GM12878 (cell line): Measurements from ENCODE around the gene SEMA4D. TPM values are rescaled to one million over a fixed set of nuclear protein-coding genes. Genes with fewer than 3 reads are reported as not detected.

Experiments
- ATAC-seq: fragments of 200-7000 bp; cut with Tn5 transposase; 3 replicates; pipeline ENCODE4 v1.9.1; 2020; ENCODE audit warnings: mild to moderate bottlenecking, moderate library complexity
- BruUV-seq: library from RNA; stranded (reverse); fragments of 400-500 nt; replicated peaks from 2 replicates; lab custom pipeline; 2021; lab: Mats Ljungman, UMichigan
- CTCF ChIA-PET: fragments of 300-600 bp; sonication (Branson Sonifier 250); formaldehyde crosslinking; extraction: SDS; loops from one replicate; lab custom pipeline; 2021; ENCODE audit warnings: inconsistent platforms; lab: Yijun Ruan, JAX
- POLR2A ChIA-PET: fragments of 350-600 bp; formaldehyde crosslinking; extraction: SDS; loops from one replicate; lab custom pipeline; 2021; ENCODE audit warnings: inconsistent platforms; lab: Charles Lee
- RAD21 ChIA-PET: fragments of 300-600 bp; sonication (Branson Sonifier 250); formaldehyde crosslinking; loops from one replicate; lab custom pipeline; 2023; ENCODE audit warnings: antibody characterized with exemption; ENCODE audit not compliant: unreplicated experiment; lab: Charles Lee
- SMC1A ChIA-PET: fragments of 300-600 bp; sonication (Branson Sonifier 250); formaldehyde crosslinking; loops from one replicate; lab custom pipeline; 2023; ENCODE audit not compliant: unreplicated experiment, uncharacterized antibody; lab: Charles Lee
- DNase-seq: peaks from one replicate; pipeline ENCODE4 v3.0.0-alpha.2; 2011; ENCODE audit warnings: low read depth, low spot score
- FAIRE-seq: peaks from 3 replicates; lab custom pipeline; 2011; peaks lifted over from hg19 to GRCh38; lab: Jason Lieb, UNC
- H2AFZ ChIP-seq: 2 replicates; pipeline ENCODE4 v1.6.0; 2011; ENCODE audit warnings: low read depth, low read length, control low read depth; ENCODE audit not compliant: control insufficient read depth
- H3K27ac ChIP-seq: 2 replicates; pipeline ENCODE4 v1.5.1; 2011; ENCODE audit warnings: control low read depth; ENCODE audit not compliant: control insufficient read depth, insufficient read depth
- H3K27me3 ChIP-seq, 2 experiments: replicated peaks in 1 of 2; 2 replicates each; pipeline versions ENCODE4 v1.6.0 to v1.6.1; 2011; ENCODE audit warnings: low read length in 1 of 2; ENCODE audit not compliant: control insufficient read depth in 2 of 2, insufficient read depth in 2 of 2
- H3K36me3 ChIP-seq, 2 experiments: 2 replicates each; pipeline ENCODE4 v1.5.1; 2011; ENCODE audit warnings: low read length in 1 of 2; ENCODE audit not compliant: control insufficient read depth in 2 of 2, insufficient read depth in 2 of 2
- H3K4me1 ChIP-seq: 2 replicates; pipeline ENCODE4 v1.6.1; 2011; ENCODE audit warnings: mild to moderate bottlenecking, low read length, moderate library complexity, mixed read lengths; ENCODE audit not compliant: control insufficient read depth, insufficient read depth
- H3K4me2 ChIP-seq: 2 replicates; pipeline ENCODE4 v1.6.0; 2011; ENCODE audit warnings: control low read depth; ENCODE audit not compliant: control insufficient read depth, insufficient read depth
- H3K4me3 ChIP-seq: fragments of 200-600 bp; sonication (generic); 2 replicates; pipeline ENCODE4 v1.5.1; 2016
- H3K79me2 ChIP-seq: 2 replicates; pipeline ENCODE4 v1.6.0; 2011; ENCODE audit warnings: low read length; ENCODE audit not compliant: control insufficient read depth, insufficient read depth
- H3K9ac ChIP-seq: 2 replicates; pipeline ENCODE4 v1.8.0; 2011; ENCODE audit warnings: low read length, control low read depth, mixed read lengths; ENCODE audit not compliant: control insufficient read depth, insufficient read depth
- H3K9me3 ChIP-seq: replicated peaks from 3 replicates; pipeline ENCODE4 v1.5.1; 2011; ENCODE audit warnings: mild to moderate bottlenecking, low read length; ENCODE audit not compliant: control insufficient read depth, insufficient read depth
- H4K20me1 ChIP-seq: 2 replicates; pipeline ENCODE4 v1.6.0; 2011; ENCODE audit not compliant: control insufficient read depth, insufficient read depth
- ATF7 ChIP-seq: fragments of 450-650 bp; IDR thresholded peaks from 2 replicates; pipeline ENCODE4 v1.6.1; 2016; ENCODE audit warnings: low read depth, mild to moderate bottlenecking
- CREM ChIP-seq: IDR thresholded peaks from 2 replicates; pipeline ENCODE4 v1.6.1; 2014; ENCODE audit warnings: antibody characterized with exemption, low read depth
- EED ChIP-seq: sonication (generic); IDR thresholded peaks from 2 replicates; pipeline ENCODE4 v1.6.1; 2016; ENCODE audit warnings: antibody characterized with exemption, low read depth
- ETV6 ChIP-seq, 2 experiments: fragments of 450-650 bp in 1 of 2; IDR thresholded peaks in 1 of 2; conservative IDR thresholded peaks in 1 of 2; 2 replicates each; pipeline ENCODE4 v1.6.1; 2014; ENCODE audit warnings: antibody characterized with exemption in 1 of 2, borderline replicate concordance in 1 of 2, low read depth in 1 of 2, mild to moderate bottlenecking in 1 of 2, moderate library complexity in 1 of 2
- KLF5 ChIP-seq: fragments of 450-650 bp; IDR thresholded peaks from 2 replicates; pipeline ENCODE4 v1.6.1; 2014; ENCODE audit warnings: mild to moderate bottlenecking; ENCODE audit not compliant: partially characterized antibody
- NR2F1 ChIP-seq: fragments of 450-650 bp; conservative IDR thresholded peaks from 2 replicates; pipeline ENCODE4 v1.6.1; 2017; ENCODE audit warnings: mild to moderate bottlenecking
- PAX8 ChIP-seq: fragments of 450-650 bp; IDR thresholded peaks from 2 replicates; pipeline ENCODE4 v1.6.1; 2017; ENCODE audit warnings: mild to moderate bottlenecking, moderate library complexity
- RCOR1 ChIP-seq: conservative IDR thresholded peaks from 2 replicates; pipeline ENCODE4 v1.6.1; 2012; ENCODE audit warnings: low read depth, low read length, improper control_type of control experiment
- RUNX3 ChIP-seq: IDR thresholded peaks from 2 replicates; pipeline ENCODE4 v1.6.1; 2012; ENCODE audit warnings: low read length, inconsistent platforms
- STAT1 ChIP-seq: fragments of 450-650 bp; conservative IDR thresholded peaks from 2 replicates; pipeline ENCODE4 v1.6.1; 2014; ENCODE audit warnings: antibody characterized with exemption, mild to moderate bottlenecking
- SUPT20H ChIP-seq: IDR thresholded peaks from 2 replicates; pipeline ENCODE4 v1.6.1; 2011; ENCODE audit warnings: low read depth, mild to moderate bottlenecking, low read length, moderate library complexity, borderline replicate concordance; ENCODE audit not compliant: control insufficient read depth
- TBL1XR1 ChIP-seq: IDR thresholded peaks from 2 replicates; pipeline ENCODE4 v1.6.1; 2012; ENCODE audit warnings: low read depth, low read length, improper control_type of control experiment
- WGBS: methylation state at CpG from one replicate; pipeline ENCODE4 v1.1.6; 2016; ENCODE audit warnings: low lambda C conversion rate; ENCODE audit not compliant: insufficient replicate concordance, insufficient coverage; ENCODE audit errors: missing lambda C conversion rate; 5-methylcytosine and 5-hydroxymethylcytosine counted together
- in situ Hi-C: fragments of 300-500 bp; cut with MboI; formaldehyde crosslinking; loops from 9 replicates; pipeline ENCODE4 v1.14.3; 2018; ENCODE audit warnings: mixed read lengths
- intact Hi-C: fragments of 100-400 bp; cut with micrococcal nuclease; formaldehyde crosslinking; loops from one replicate; pipeline ENCODE4 v1.14.2; 2022; ENCODE audit not compliant: unreplicated experiment
- polyA plus RNA-seq, 11 experiments: library from polyadenylated mRNA; depleted of rRNA in 4 of 11; unstranded in 6 of 11; stranded (reverse) in 5 of 11; fragments of >200 nt; fragmentation: Nextera tagmentation in 4 of 11; fragmentation: Illumina TruSeq in 1 of 11; extraction: Ambion mirVana in 4 of 11; extraction: Trizol in 1 of 11; gene quantifications; 1 replicate in 1 of 11; 2 replicates in 10 of 11; pipeline versions ENCODE4 v1.2.1 to v1.2.3, GENCODE V29; 2011 to 2016; ENCODE audit warnings: inconsistent platforms in 2 of 11, missing spikeins in 2 of 11, low read depth in 1 of 11
- total RNA-seq, 4 experiments: library from RNA; depleted of rRNA in 3 of 4; stranded (reverse); fragments of >200 nt in 3 of 4; fragmentation: Illumina TruSeq in 1 of 4; extraction: Trizol in 1 of 4; gene quantifications; 2 replicates each; pipeline versions ENCODE4 v1.2.1 to v1.2.3, GENCODE V29; 2013 to 2021
- TF ChIP-seq, protein P1 (sequence below): fragments of 450-650 bp; conservative IDR thresholded peaks from 2 replicates; pipeline ENCODE4 v1.6.1; 2017; ENCODE audit warnings: mild to moderate bottlenecking, moderate library complexity
- TF ChIP-seq, protein P2 (sequence below): fragments of 450-650 bp; IDR thresholded peaks from 2 replicates; pipeline ENCODE4 v1.6.1; 2016; ENCODE audit warnings: mild to moderate bottlenecking

The SEMA4D gene
- total and polyA plus RNA-seq, 10 of the 15 experiments (the other 5 are each of a cell fraction or from before 2014, with no cell fraction given) = 15.1 to 136 (median 39.6) TPM

DNA sequence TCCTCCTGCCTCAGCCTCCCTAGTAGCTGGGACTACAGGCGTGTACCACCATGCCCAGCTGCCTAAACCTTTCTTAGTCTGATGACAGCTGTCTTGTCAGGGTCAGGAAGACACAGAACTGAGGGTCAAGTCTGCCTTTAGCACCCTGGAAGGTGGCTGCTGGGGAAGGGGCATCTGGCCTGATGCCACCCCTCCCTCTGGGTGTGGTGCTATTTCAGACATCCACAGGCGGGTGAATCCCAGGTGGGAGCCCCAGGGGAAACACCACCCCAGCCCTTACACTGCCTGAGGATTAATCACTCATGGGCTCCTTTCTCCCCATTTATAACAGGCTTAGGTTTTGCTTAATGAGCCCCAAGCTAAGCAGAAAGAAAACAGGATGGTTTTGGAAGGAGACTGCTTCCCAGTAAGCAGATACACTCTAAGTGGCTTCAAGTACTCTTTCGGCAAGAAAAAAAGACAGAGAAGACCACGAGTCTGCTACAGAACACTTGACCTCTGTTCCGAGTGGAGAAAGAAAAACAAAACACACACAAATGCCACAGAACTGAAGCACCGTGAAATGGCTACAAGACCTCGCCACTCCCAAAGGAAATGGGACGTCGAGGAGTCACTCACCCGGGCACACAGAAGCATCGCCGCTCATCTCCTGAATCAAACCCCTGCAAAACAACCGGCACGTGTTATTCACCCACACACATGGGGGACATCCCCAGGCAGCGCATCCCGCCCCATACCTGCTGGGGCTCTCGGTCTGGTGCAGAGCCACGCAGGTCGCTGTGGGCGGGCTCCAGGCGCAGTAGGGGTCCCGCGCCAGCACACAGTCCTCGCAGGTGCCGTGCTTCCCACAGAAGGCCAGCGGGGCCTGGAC is 117.2 kb downstream of the SEMA4D start:
- Histone ChIP-seq H3K4me1 (peaks cover 15% of the 10 kb centered on the region), H3K4me2 (no peak overlapping the region), H3K27me3 (no peaks in the 10 kb centered on the region), H2AFZ (no peak overlapping the region), H3K27ac (no peak overlapping the region), H3K36me3 (peaks cover 54% of the 10 kb centered on the region in 2 experiments), H3K9ac (no peak overlapping the region), H3K79me2 (no peaks in the 10 kb centered on the region), H3K4me3 (no peak overlapping the region), H4K20me1 (no peaks in the 10 kb centered on the region), H3K9me3 (no peaks in the 10 kb centered on the region)
- intact Hi-C loops = no loop called here
- POLR2A ChIA-PET = interaction anchor here (0.7 kb wide), 1 partner anchor 330 kb away, joined by 3 read pairs; no protein-coding TSS in a partner anchor
- SMC1A ChIA-PET = interaction anchor here (0.8 to 1.3 kb wide), 3 partner anchors 19 to 168 kb away, joined by 3 to 4 read pairs (median 3); no protein-coding TSS in a partner anchor
- in situ Hi-C loops = no loop called here
- BruUV-seq = no TSS peak
- DNase-seq (no peak), FAIRE-seq (no peak), ATAC-seq (no peak)
- 89% methylated on average over 26 of the region's 26 CpGs for WGBS
- TF ChIP-seq TBL1XR1 (no peak), ATF7 (no peak), KLF5 (no peak), SUPT20H (no peak), NR2F1 (no peak), ETV6 (conservative IDR thresholded peaks at IDR 0.05 in 1 of 2, IDR thresholded peaks at IDR 0.05 in 1 of 2; ENCODE audit: borderline replicate concordance in 1 of 2, low read depth in 1 of 2) (no peak), CREM (no peak), STAT1 (no peak), EED (no peak), RCOR1 (no peak), RUNX3 (no peak), PAX8 (no peak)
- TF ChIP-seq, protein P1, sequence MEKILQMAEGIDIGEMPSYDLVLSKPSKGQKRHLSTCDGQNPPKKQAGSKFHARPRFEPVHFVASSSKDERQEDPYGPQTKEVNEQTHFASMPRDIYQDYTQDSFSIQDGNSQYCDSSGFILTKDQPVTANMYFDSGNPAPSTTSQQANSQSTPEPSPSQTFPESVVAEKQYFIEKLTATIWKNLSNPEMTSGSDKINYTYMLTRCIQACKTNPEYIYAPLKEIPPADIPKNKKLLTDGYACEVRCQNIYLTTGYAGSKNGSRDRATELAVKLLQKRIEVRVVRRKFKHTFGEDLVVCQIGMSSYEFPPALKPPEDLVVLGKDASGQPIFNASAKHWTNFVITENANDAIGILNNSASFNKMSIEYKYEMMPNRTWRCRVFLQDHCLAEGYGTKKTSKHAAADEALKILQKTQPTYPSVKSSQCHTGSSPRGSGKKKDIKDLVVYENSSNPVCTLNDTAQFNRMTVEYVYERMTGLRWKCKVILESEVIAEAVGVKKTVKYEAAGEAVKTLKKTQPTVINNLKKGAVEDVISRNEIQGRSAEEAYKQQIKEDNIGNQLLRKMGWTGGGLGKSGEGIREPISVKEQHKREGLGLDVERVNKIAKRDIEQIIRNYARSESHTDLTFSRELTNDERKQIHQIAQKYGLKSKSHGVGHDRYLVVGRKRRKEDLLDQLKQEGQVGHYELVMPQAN = no peak
- TF ChIP-seq, protein P2, sequence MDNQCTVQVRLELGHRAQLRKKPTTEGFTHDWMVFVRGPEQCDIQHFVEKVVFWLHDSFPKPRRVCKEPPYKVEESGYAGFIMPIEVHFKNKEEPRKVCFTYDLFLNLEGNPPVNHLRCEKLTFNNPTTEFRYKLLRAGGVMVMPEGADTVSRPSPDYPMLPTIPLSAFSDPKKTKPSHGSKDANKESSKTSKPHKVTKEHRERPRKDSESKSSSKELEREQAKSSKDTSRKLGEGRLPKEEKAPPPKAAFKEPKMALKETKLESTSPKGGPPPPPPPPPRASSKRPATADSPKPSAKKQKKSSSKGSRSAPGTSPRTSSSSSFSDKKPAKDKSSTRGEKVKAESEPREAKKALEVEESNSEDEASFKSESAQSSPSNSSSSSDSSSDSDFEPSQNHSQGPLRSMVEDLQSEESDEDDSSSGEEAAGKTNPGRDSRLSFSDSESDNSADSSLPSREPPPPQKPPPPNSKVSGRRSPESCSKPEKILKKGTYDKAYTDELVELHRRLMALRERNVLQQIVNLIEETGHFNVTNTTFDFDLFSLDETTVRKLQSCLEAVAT = no peak
- RAD21 ChIA-PET = interaction anchor here (0.7 to 1.2 kb wide), 2 partner anchors 25 to 168 kb away, joined by 3 to 5 read pairs; no protein-coding TSS in a partner anchor
- CTCF ChIA-PET = interaction anchor here (1.0 kb wide), 1 partner anchor 168 kb away, joined by 5 read pairs; no protein-coding TSS in a partner anchor
